H9 (cell line): Measurements from ENCODE around the gene EPS8. TPM values are rescaled to one million over a fixed set of nuclear protein-coding genes. Genes with fewer than 3 reads are reported as not detected.

Experiments
- DNase-seq: peaks from one replicate; pipeline ENCODE4 v3.0.0-alpha.2; 2017
- H2AFZ ChIP-seq: one replicate; pipeline ENCODE4 v1.6.1; 2013; ENCODE audit warnings: mild to moderate bottlenecking, low read length, control low read depth, moderate library complexity
- H2AK5ac ChIP-seq: 2 replicates; pipeline ENCODE4 v1.6.1; 2013; ENCODE audit warnings: low read length, control low read depth, mixed read lengths; ENCODE audit not compliant: insufficient read length
- H2BK120ac ChIP-seq: one replicate; pipeline ENCODE4 v1.6.1; 2013; ENCODE audit warnings: low read depth, mild to moderate bottlenecking, low read length, control low read depth, inconsistent platforms; ENCODE audit not compliant: poor library complexity, severe bottlenecking
- H2BK12ac ChIP-seq: 2 replicates; pipeline ENCODE4 v1.6.1; 2013; ENCODE audit warnings: low read length, control low read depth, mixed read lengths, low read depth; ENCODE audit not compliant: insufficient read length
- H2BK15ac ChIP-seq: 2 replicates; pipeline ENCODE4 v1.6.1; 2013; ENCODE audit warnings: low read depth, low read length, control low read depth
- H2BK20ac ChIP-seq: one replicate; pipeline ENCODE4 v1.6.1; 2013; ENCODE audit warnings: low read depth, mild to moderate bottlenecking, low read length, control low read depth, inconsistent platforms; ENCODE audit not compliant: poor library complexity, severe bottlenecking
- H2BK5ac ChIP-seq: 2 replicates; pipeline ENCODE4 v1.6.1; 2013; ENCODE audit warnings: low read length, control low read depth, mixed read lengths; ENCODE audit not compliant: insufficient read length
- H3K14ac ChIP-seq: 2 replicates; pipeline ENCODE4 v1.6.1; 2013; ENCODE audit warnings: low read length, control low read depth; ENCODE audit not compliant: insufficient read depth
- H3K18ac ChIP-seq: 2 replicates; pipeline ENCODE4 v1.6.1; 2013; ENCODE audit warnings: low read depth, mild to moderate bottlenecking, mixed read lengths, low read length, control low read depth; ENCODE audit not compliant: insufficient read length
- H3K23ac ChIP-seq: 2 replicates; pipeline ENCODE4 v1.6.1; 2013; ENCODE audit warnings: low read length, control low read depth, mixed read lengths, low read depth; ENCODE audit not compliant: insufficient read length
- H3K23me2 ChIP-seq: 2 replicates; pipeline ENCODE4 v1.6.1; 2013; ENCODE audit warnings: low read depth, mild to moderate bottlenecking, mixed read lengths, low read length, control low read depth; ENCODE audit not compliant: insufficient read length, poor library complexity, severe bottlenecking
- H3K27ac ChIP-seq: 2 replicates; pipeline ENCODE4 v1.5.1; 2013; ENCODE audit warnings: low read length, control low read depth, mixed read lengths, low read depth; ENCODE audit not compliant: insufficient read length
- H3K27me3 ChIP-seq: 2 replicates; pipeline ENCODE4 v1.6.1; 2013; ENCODE audit warnings: low read length, control low read depth, inconsistent platforms; ENCODE audit not compliant: insufficient read depth
- H3K4ac ChIP-seq: 2 replicates; pipeline ENCODE4 v1.6.1; 2013; ENCODE audit warnings: low read depth, mild to moderate bottlenecking, control low read depth, inconsistent platforms, low read length, moderate library complexity
- H3K4me1 ChIP-seq: 2 replicates; pipeline ENCODE4 v1.6.1; 2013; ENCODE audit warnings: low read length, control low read depth, inconsistent platforms; ENCODE audit not compliant: insufficient read depth
- H3K4me2 ChIP-seq: 2 replicates; pipeline ENCODE4 v1.6.1; 2013; ENCODE audit warnings: low read length, control low read depth, mixed read lengths; ENCODE audit not compliant: insufficient read length, insufficient read depth
- H3K56ac ChIP-seq: 2 replicates; pipeline ENCODE4 v1.6.1; 2013; ENCODE audit warnings: low read depth, mild to moderate bottlenecking, mixed read lengths, low read length, control low read depth; ENCODE audit not compliant: insufficient read length
- H3K79me1 ChIP-seq: 2 replicates; pipeline ENCODE4 v1.6.1; 2013; ENCODE audit warnings: low read depth, mild to moderate bottlenecking, moderate library complexity, low read length, control low read depth, inconsistent platforms; ENCODE audit not compliant: insufficient read depth, poor library complexity, severe bottlenecking
- H3K79me2 ChIP-seq: 2 replicates; pipeline ENCODE4 v1.6.1; 2013; ENCODE audit warnings: low read length, control low read depth, inconsistent platforms; ENCODE audit not compliant: insufficient read depth
- H3K9ac ChIP-seq: 2 replicates; pipeline ENCODE4 v1.6.1; 2013; ENCODE audit warnings: low read length, control low read depth, mixed read lengths; ENCODE audit not compliant: insufficient read length; ENCODE audit errors: extremely low read depth
- H3K9me3 ChIP-seq: one replicate; pipeline ENCODE4 v1.6.1; 2013; ENCODE audit warnings: low read depth, low read length, inconsistent platforms; ENCODE audit not compliant: control insufficient read depth
- H3T11ph ChIP-seq: one replicate; pipeline ENCODE4 v1.6.1; 2013; ENCODE audit warnings: mild to moderate bottlenecking, low read length, control low read depth, inconsistent platforms
- H4K20me1 ChIP-seq: one replicate; pipeline ENCODE4 v1.6.1; 2013; ENCODE audit not compliant: control insufficient read depth, insufficient read length, insufficient read depth
- H4K5ac ChIP-seq: 2 replicates; pipeline ENCODE4 v1.6.1; 2013; ENCODE audit warnings: low read depth, mild to moderate bottlenecking, mixed read lengths, low read length, control low read depth; ENCODE audit not compliant: insufficient read length
- H4K8ac ChIP-seq: replicated peaks from 2 replicates; pipeline ENCODE4 v1.6.1; 2013; ENCODE audit warnings: low read length, control low read depth, mixed read lengths, low read depth; ENCODE audit not compliant: insufficient read length
- H4K91ac ChIP-seq: 2 replicates; pipeline ENCODE4 v1.6.1; 2013; ENCODE audit warnings: low read depth, mild to moderate bottlenecking, moderate library complexity, mixed read lengths, low read length, control low read depth; ENCODE audit not compliant: insufficient read length
- H3K27ac Mint-ChIP-seq, 3 experiments: 2 replicates in 2 of 3; 3 replicates in 1 of 3; pipeline ENCODE4 v1.8.0; 2020 to 2021; ENCODE audit warnings: mixed read lengths in 3 of 3, mild to moderate bottlenecking in 1 of 3, moderate library complexity in 1 of 3
- H3K27me3 Mint-ChIP-seq: 2 replicates; pipeline ENCODE4 v1.8.0; 2021; ENCODE audit warnings: low read depth, mild to moderate bottlenecking, moderate library complexity, mixed read lengths
- H3K36me3 Mint-ChIP-seq, 3 experiments: 2 replicates in 2 of 3; 3 replicates in 1 of 3; pipeline ENCODE4 v1.8.0; 2020 to 2021; ENCODE audit warnings: low read depth in 3 of 3, mixed read lengths in 3 of 3; ENCODE audit not compliant: insufficient read depth in 1 of 3
- H3K4me1 Mint-ChIP-seq, 2 experiments: 2 replicates each; pipeline ENCODE4 v1.8.0; 2020; ENCODE audit warnings: mixed read lengths in 2 of 2
- H3K4me3 Mint-ChIP-seq, 2 experiments: 2 replicates in 1 of 2; 3 replicates in 1 of 2; pipeline ENCODE4 v1.8.0; 2020 to 2021; ENCODE audit warnings: mild to moderate bottlenecking in 2 of 2, mixed read lengths in 2 of 2, moderate library complexity in 1 of 2
- H3K9me3 Mint-ChIP-seq, 2 experiments: 2 replicates in 1 of 2; 3 replicates in 1 of 2; pipeline ENCODE4 v1.8.0; 2020; ENCODE audit warnings: mild to moderate bottlenecking in 2 of 2, mixed read lengths in 2 of 2, moderate library complexity in 1 of 2
- CTCF ChIP-seq: fragments of 200-600 bp; sonication (generic); conservative IDR thresholded peaks from 3 replicates; pipeline ENCODE4 v1.8.0; 2021; ENCODE audit warnings: antibody characterized with exemption, mild to moderate bottlenecking
- WGBS: extraction: QIAGEN DNeasy Blood & Tissue Kit; methylation state at CpG from one replicate; pipeline ENCODE4 v1.1.7; 2013; ENCODE audit warnings: missing lambda C conversion rate, low lambda C conversion rate, mixed read lengths; ENCODE audit not compliant: insufficient read length; ENCODE audit errors: extremely low coverage; 5-methylcytosine and 5-hydroxymethylcytosine counted together
- total RNA-seq: library from RNA; stranded (reverse); gene quantifications from 2 replicates; pipeline ENCODE4 v1.2.1, GENCODE V29; 2021

EPS8 gene
- total RNA-seq, 1 experiment from 2014 or later = 2.2 TPM

DNA sequence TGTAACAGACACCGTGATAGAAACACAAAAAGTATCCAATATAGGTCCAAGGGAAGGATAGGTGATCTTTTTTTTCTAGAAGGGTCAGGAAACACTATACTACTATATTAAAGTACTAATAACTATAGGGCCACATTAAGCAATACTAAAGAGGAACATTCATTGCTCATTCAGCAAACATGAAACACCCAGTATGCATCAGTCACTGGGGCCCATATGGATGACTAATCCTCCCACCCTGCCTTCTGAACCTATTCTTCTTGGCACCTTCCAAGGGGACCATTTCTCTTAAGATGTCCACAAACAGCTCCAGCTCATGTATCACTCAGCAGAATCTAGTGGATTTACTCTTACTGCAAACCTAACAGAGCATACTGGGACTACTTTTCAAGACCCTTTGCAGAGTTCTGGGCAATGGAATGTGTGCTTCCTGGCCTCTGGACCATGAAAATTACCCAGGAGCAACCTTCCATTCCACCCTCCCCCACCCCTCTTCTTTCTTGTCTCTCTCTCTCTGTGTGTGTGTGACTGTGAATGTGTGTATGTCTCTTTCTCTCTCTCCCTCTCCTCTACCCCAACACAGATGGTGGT, 187.9 kb downstream of the EPS8 start:
- no peaks in the 10 kb centered on the region for H3K79me2 ChIP-seq
- Mint-ChIP-seq H3K9me3 (no peaks in the 10 kb centered on the region), H3K27ac (0 out of 7 replicates have a peak overlapping the region, but pooled peaks of 1 of the 3 experiments have one; percentile 7), H3K4me3 (no peak overlapping the region), H3K27me3 (no peaks in the 10 kb centered on the region), H3K4me1 (no peaks in the 10 kb centered on the region), H3K36me3 (no peaks in the 10 kb centered on the region)
- H4K8ac ChIP-seq = no peak overlapping the region
- no CpG with 5 or more reads among the region's 1 CpG for WGBS
- no peak overlapping the region for H4K5ac ChIP-seq
- H2BK120ac ChIP-seq = no peak overlapping the region
- H4K91ac ChIP-seq = no peak overlapping the region
- H4K20me1 ChIP-seq = no peaks in the 10 kb centered on the region
- H3K14ac ChIP-seq = no peak overlapping the region
- H3K9me3 ChIP-seq = no peaks in the 10 kb centered on the region
- no peak overlapping the region for H3K4me2 ChIP-seq
- no peak overlapping the region for H3K4ac ChIP-seq
- H2BK15ac ChIP-seq = no peak overlapping the region
- H3K27me3 ChIP-seq = no peaks in the 10 kb centered on the region
- no peaks in the 10 kb centered on the region for H3K23me2 ChIP-seq
- no peaks in the 10 kb centered on the region for H3K4me1 ChIP-seq
- H3T11ph ChIP-seq = no peak overlapping the region
- H2AK5ac ChIP-seq = no peak overlapping the region
- no peak overlapping the region for H3K18ac ChIP-seq
- no peak for DNase-seq
- H2AFZ ChIP-seq = no peak overlapping the region
- H3K23ac ChIP-seq = no peak overlapping the region
- H3K27ac ChIP-seq = no peak overlapping the region
- no peak overlapping the region for H2BK20ac ChIP-seq
- no peaks in the 10 kb centered on the region for H3K79me1 ChIP-seq
- H3K9ac ChIP-seq = no peak overlapping the region
- TF ChIP-seq CTCF = no peak
- no peak overlapping the region for H3K56ac ChIP-seq
- no peak overlapping the region for H2BK5ac ChIP-seq
- no peak overlapping the region for H2BK12ac ChIP-seq
